Mesendoderm (in vitro differentiated cells): ENCODE data around the gene KRT82.

Source experiments
- DNase-seq: peaks from one replicate; pipeline ENCODE4 v3.0.0; 2013
- H2AK5ac ChIP-seq: 2 replicates; pipeline ENCODE4 v1.6.1; 2013; ENCODE audit warnings: low read length, inconsistent platforms
- H2BK120ac ChIP-seq: 2 replicates; pipeline ENCODE4 v1.6.1; 2013; ENCODE audit warnings: low read depth, mild to moderate bottlenecking, low read length, moderate library complexity, mixed read lengths
- H2BK15ac ChIP-seq: replicated peaks from 2 replicates; pipeline ENCODE4 v1.6.1; 2013; ENCODE audit warnings: low read depth, mild to moderate bottlenecking, moderate library complexity
- H2BK5ac ChIP-seq: 2 replicates; pipeline ENCODE4 v1.6.1; 2013; ENCODE audit warnings: low read length, inconsistent platforms
- H3K18ac ChIP-seq: 2 replicates; pipeline ENCODE4 v1.6.1; 2013; ENCODE audit warnings: mild to moderate bottlenecking, low read length, mixed read lengths
- H3K23ac ChIP-seq: one replicate; pipeline ENCODE4 v1.6.1; 2013; ENCODE audit warnings: low read length
- H3K27ac ChIP-seq: 2 replicates; pipeline ENCODE4 v1.5.1; 2013; ENCODE audit warnings: low read depth, mild to moderate bottlenecking, inconsistent platforms, low read length, moderate library complexity
- H3K27me3 ChIP-seq: 2 replicates; pipeline ENCODE4 v1.6.1; 2013; ENCODE audit warnings: low read length, control low read depth, mild to moderate bottlenecking, inconsistent platforms; ENCODE audit not compliant: insufficient read depth, poor library complexity
- H3K36me3 ChIP-seq: 2 replicates; pipeline ENCODE4 v1.6.1; 2013; ENCODE audit warnings: low read length, inconsistent platforms; ENCODE audit not compliant: control insufficient read depth, insufficient read depth
- H3K4ac ChIP-seq: one replicate; pipeline ENCODE4 v1.6.1; 2013; ENCODE audit warnings: low read depth, mild to moderate bottlenecking, low read length, moderate library complexity
- H3K4me1 ChIP-seq: 2 replicates; pipeline ENCODE4 v1.6.1; 2013; ENCODE audit warnings: low read depth, low read length, inconsistent platforms; ENCODE audit not compliant: control insufficient read depth
- H3K4me2 ChIP-seq: 2 replicates; pipeline ENCODE4 v1.6.1; 2013; ENCODE audit warnings: low read length
- H3K4me3 ChIP-seq: 2 replicates; pipeline ENCODE4 v1.5.1; 2013; ENCODE audit warnings: mild to moderate bottlenecking, low read length
- H3K56ac ChIP-seq: one replicate; pipeline ENCODE4 v1.6.1; 2013; ENCODE audit warnings: low read length
- H3K79me1 ChIP-seq: 2 replicates; pipeline ENCODE4 v1.6.1; 2013; ENCODE audit warnings: low read length, inconsistent platforms
- H3K79me2 ChIP-seq: 2 replicates; pipeline ENCODE4 v1.6.1; 2013; ENCODE audit warnings: mild to moderate bottlenecking, low read length; ENCODE audit not compliant: control insufficient read depth, insufficient read depth
- H3K9ac ChIP-seq: 2 replicates; pipeline ENCODE4 v1.6.1; 2013; ENCODE audit warnings: low read length, inconsistent platforms
- H4K5ac ChIP-seq: one replicate; pipeline ENCODE4 v1.6.1; 2013; ENCODE audit warnings: low read length
- H4K8ac ChIP-seq: one replicate; pipeline ENCODE4 v1.6.1; 2013; ENCODE audit warnings: low read depth, mild to moderate bottlenecking, control low read depth, low read length, moderate library complexity
- WGBS: extraction: QIAGEN DNeasy Blood & Tissue Kit; methylation state at CpG from one replicate; pipeline ENCODE4 v1.1.7; 2013; ENCODE audit warnings: low lambda C conversion rate, missing lambda C conversion rate; ENCODE audit not compliant: insufficient coverage; ENCODE audit errors: extremely low coverage; 5-methylcytosine and 5-hydroxymethylcytosine counted together

Gene KRT82

GRCh38 chr12:52434760-52435530, 28.8 kb upstream of the KRT82 start:
- H3K79me1 ChIP-seq = no peaks in the 10 kb centered on the region
- no peak overlapping the region for H3K18ac ChIP-seq
- no peak overlapping the region for H3K27ac ChIP-seq
- H3K4me1 ChIP-seq = no peaks in the 10 kb centered on the region
- H3K4me3 ChIP-seq = no peak overlapping the region
- H2BK5ac ChIP-seq = no peak overlapping the region
- H3K36me3 ChIP-seq = no peaks in the 10 kb centered on the region
- no peak overlapping the region for H2AK5ac ChIP-seq
- H3K27me3 ChIP-seq = no peaks in the 10 kb centered on the region
- H3K4ac ChIP-seq = no peak overlapping the region
- no peak overlapping the region for H2BK120ac ChIP-seq
- no peak overlapping the region for H3K23ac ChIP-seq
- no peak overlapping the region for H3K4me2 ChIP-seq
- no peak overlapping the region for H2BK15ac ChIP-seq
- no peaks in the 10 kb centered on the region for H3K79me2 ChIP-seq
- no peak overlapping the region for H3K56ac ChIP-seq
- no peak overlapping the region for H4K5ac ChIP-seq
- H3K9ac ChIP-seq = no peak overlapping the region
- no peak for DNase-seq
- no CpG with 5 or more reads among the region's 6 CpGs for WGBS
- H4K8ac ChIP-seq = no peak overlapping the region

GRCh38 chr12:52434081-52434733, 28.1 kb upstream of the KRT82 start, which contains the start of gene KRT75:
Gene KRT75, minus strand, starts transcription at chr12:52434371. Its CDS starts 67 bp downstream, at chr12:52434304.
- H2AK5ac ChIP-seq = no peak within 1 kb of the TSS
- no peak within 1 kb of the TSS for H3K27ac ChIP-seq
- no peak within 1 kb of the TSS for H3K9ac ChIP-seq
- no peak within 1 kb of the TSS for H3K56ac ChIP-seq
- no peak within 1 kb of the TSS for H2BK15ac ChIP-seq
- no peak within 1 kb of the TSS for H3K4me3 ChIP-seq
- H3K36me3 ChIP-seq = no peaks in the 10 kb centered on the region
- no peaks in the 10 kb centered on the region for H3K27me3 ChIP-seq
- H3K4ac ChIP-seq = no peak within 1 kb of the TSS
- H3K79me1 ChIP-seq = no peaks in the 10 kb centered on the region
- H4K8ac ChIP-seq = no peak within 1 kb of the TSS
- no peaks in the 10 kb centered on the region for H3K4me1 ChIP-seq
- no peak within 1 kb of the TSS for H3K4me2 ChIP-seq
- H4K5ac ChIP-seq = no peak within 1 kb of the TSS
- H2BK120ac ChIP-seq = no peak within 1 kb of the TSS
- H2BK5ac ChIP-seq = no peak within 1 kb of the TSS
- H3K18ac ChIP-seq = no peak within 1 kb of the TSS
- no peak within 1 kb of the TSS for H3K23ac ChIP-seq
- no peaks in the 10 kb centered on the region for H3K79me2 ChIP-seq
- DNase-seq = no peak
- WGBS = no CpG with 5 or more reads among the region's 20 CpGs

GRCh38 chr12:52433501-52434080, 27.5 kb upstream of the KRT82 start:
- Histone ChIP-seq H3K36me3 (no peaks in the 10 kb centered on the region), H3K56ac (no peak overlapping the region), H3K4me3 (no peak overlapping the region), H3K4me1 (no peaks in the 10 kb centered on the region), H3K79me1 (no peaks in the 10 kb centered on the region), H3K18ac (no peak overlapping the region), H3K27me3 (no peaks in the 10 kb centered on the region), H3K23ac (no peak overlapping the region), H4K8ac (no peak overlapping the region), H2BK15ac (no peak overlapping the region), H3K79me2 (no peaks in the 10 kb centered on the region), H3K27ac (no peak overlapping the region), H2BK120ac (no peak overlapping the region), H3K4me2 (no peak overlapping the region), H3K9ac (no peak overlapping the region), H4K5ac (no peak overlapping the region), H2BK5ac (no peak overlapping the region), H2AK5ac (no peak overlapping the region), H3K4ac (no peak overlapping the region)
- no CpG with 5 or more reads among the region's 12 CpGs for WGBS
- no peak for DNase-seq

- no peak overlapping the region for H2AK5ac ChIP-seq
- no peak overlapping the region for H3K27ac ChIP-seq
- no peak overlapping the region for H2BK5ac ChIP-seq
- no peak overlapping the region for H3K4ac ChIP-seq
- no peaks in the 10 kb centered on the region for H3K4me1 ChIP-seq
- H3K23ac ChIP-seq = no peak overlapping the region
- no peak for DNase-seq
- H3K36me3 ChIP-seq = no peaks in the 10 kb centered on the region
- H3K79me2 ChIP-seq = no peaks in the 10 kb centered on the region
- H3K9ac ChIP-seq = no peak overlapping the region
- no peak overlapping the region for H2BK15ac ChIP-seq
- no peaks in the 10 kb centered on the region for H3K27me3 ChIP-seq
- no peaks in the 10 kb centered on the region for H3K79me1 ChIP-seq
- no CpG with 5 or more reads among the region's 6 CpGs for WGBS
- no peak overlapping the region for H3K4me3 ChIP-seq
- no peak overlapping the region for H3K4me2 ChIP-seq
- no peak overlapping the region for H3K56ac ChIP-seq
- H4K8ac ChIP-seq = no peak overlapping the region
- H2BK120ac ChIP-seq = no peak overlapping the region
- H4K5ac ChIP-seq = no peak overlapping the region
- H3K18ac ChIP-seq = no peak overlapping the region
Measured at GRCh38 chr12:52432559-52433207, 26.5 kb upstream of the KRT82 start.

- H2BK15ac ChIP-seq = no peak overlapping the region
- no CpG with 5 or more reads among the region's 10 CpGs for WGBS
- H3K36me3 ChIP-seq = no peaks in the 10 kb centered on the region
- H3K23ac ChIP-seq = no peak overlapping the region
- no peak overlapping the region for H3K4me3 ChIP-seq
- H3K18ac ChIP-seq = no peak overlapping the region
- H3K27ac ChIP-seq = no peak overlapping the region
- H3K9ac ChIP-seq = no peak overlapping the region
- H3K79me1 ChIP-seq = no peaks in the 10 kb centered on the region
- no peak overlapping the region for H2AK5ac ChIP-seq
- no peaks in the 10 kb centered on the region for H3K79me2 ChIP-seq
- H4K8ac ChIP-seq = no peak overlapping the region
- no peaks in the 10 kb centered on the region for H3K27me3 ChIP-seq
- no peak overlapping the region for H4K5ac ChIP-seq
- no peak overlapping the region for H2BK120ac ChIP-seq
- no peak overlapping the region for H3K4me2 ChIP-seq
- H3K4me1 ChIP-seq = no peaks in the 10 kb centered on the region
- H3K56ac ChIP-seq = no peak overlapping the region
- H3K4ac ChIP-seq = no peak overlapping the region
- DNase-seq = no peak
- H2BK5ac ChIP-seq = no peak overlapping the region
Measured at GRCh38 chr12:52428121-52428520, 22.0 kb upstream of the KRT82 start.
